Thymus (tissue), 14 donors: ENCODE data around the gene DBI. TPM values are rescaled to one million over a fixed set of nuclear protein-coding genes. Genes with fewer than 3 reads are reported as not detected.

Experiments
- DNase-seq, 9 donors: peaks; one replicate each; pipeline ENCODE4 v3.0.0-alpha.2; 2013; ENCODE audit warnings: low spot score in 9 of 9, low read depth in 6 of 9, missing footprints in 1 of 9
- H3K27ac ChIP-seq, 2 donors: one replicate each; pipeline ENCODE4 v1.5.1; 2013; ENCODE audit warnings: control low read depth in 1 of 2, low read depth in 1 of 2, low read length in 1 of 2, mild to moderate bottlenecking in 1 of 2, moderate library complexity in 1 of 2
- H3K27me3 ChIP-seq, 2 donors: one replicate each; pipeline ENCODE4 v1.5.1; 2013; ENCODE audit warnings: low read length in 1 of 2; ENCODE audit not compliant: control insufficient read depth in 2 of 2, insufficient read depth in 1 of 2
- H3K36me3 ChIP-seq, 2 donors: one replicate each; pipeline ENCODE4 v1.5.1; 2013; ENCODE audit warnings: low read length in 1 of 2, mild to moderate bottlenecking in 1 of 2, moderate library complexity in 1 of 2; ENCODE audit not compliant: control insufficient read depth in 2 of 2, insufficient read depth in 2 of 2
- H3K4me1 ChIP-seq, 2 donors: one replicate each; pipeline ENCODE4 v1.5.1; 2013; ENCODE audit warnings: low read length in 2 of 2; ENCODE audit not compliant: control insufficient read depth in 2 of 2, insufficient read depth in 2 of 2
- H3K4me3 ChIP-seq, 2 donors: one replicate each; pipeline ENCODE4 v1.5.1; 2013; ENCODE audit warnings: low read length in 2 of 2, control low read depth in 1 of 2, mild to moderate bottlenecking in 1 of 2
- H3K9me3 ChIP-seq, 2 donors: one replicate each; pipeline ENCODE4 v1.5.1; 2013; ENCODE audit warnings: low read length in 1 of 2, mild to moderate bottlenecking in 1 of 2; ENCODE audit not compliant: control insufficient read depth in 2 of 2, insufficient read depth in 1 of 2
- WGBS: extraction: QIAGEN DNeasy Blood & Tissue Kit; methylation state at CpG from one replicate; pipeline ENCODE4 v1.1.7; 2013; 5-methylcytosine and 5-hydroxymethylcytosine counted together
- long read RNA-seq, 10 donors: transcript quantifications; one replicate each; lab custom pipeline, GENCODE V29; 2026
- polyA plus RNA-seq: library from polyadenylated mRNA; stranded (reverse); fragments of 200-250 nt; gene quantifications from one replicate; pipeline ENCODE4 v1.2.3, GENCODE V29; 2013
- total RNA-seq: library from RNA; stranded (reverse); fragments of 120-200 nt; gene quantifications from one replicate; pipeline ENCODE4 v1.2.4, GENCODE V29; 2013
- donor health status: healthy.

DBI gene
- 108 TPM for total RNA-seq
- polyA plus RNA-seq, result 314 TPM
- long read RNA-seq, donor 1, transcript DBI-202 (4 exons, 637 nt), result major isoform, 22 of 22 reads
- long read RNA-seq, donor 1, partial matches to known transcripts, result 0 of 22 reads
- long read RNA-seq, donor 1, other reads (novel, unspliced or antisense), result 0 of 22 reads
- long read RNA-seq, donor 2, transcript DBI-202 (4 exons, 637 nt), result major isoform, 242 of 264 reads
- long read RNA-seq, donor 2, transcript DBI-204 (5 exons, 576 nt), result minor isoform, 5 of 264 reads
- long read RNA-seq, donor 2, partial matches to known transcripts, result 10 of 264 reads
- long read RNA-seq, donor 2, other reads (novel, unspliced or antisense), result 0 of 264 reads
- long read RNA-seq, donor 3, transcript DBI-202 (4 exons, 637 nt), result major isoform, 259 of 282 reads
- long read RNA-seq, donor 3, partial matches to known transcripts, result 19 of 282 reads
- long read RNA-seq, donor 3, other reads (novel, unspliced or antisense), result 0 of 282 reads
- long read RNA-seq, donor 4, transcript DBI-202 (4 exons, 637 nt), result major isoform, 94 of 104 reads
- long read RNA-seq, donor 4, partial matches to known transcripts, result 6 of 104 reads
- long read RNA-seq, donor 4, other reads (novel, unspliced or antisense), result 0 of 104 reads
- long read RNA-seq, donor 5, transcript DBI-202 (4 exons, 637 nt), result major isoform, 322 of 366 reads
- long read RNA-seq, donor 5, transcript DBI-206 (2 exons, 842 nt), result minor isoform, 5 of 366 reads
- long read RNA-seq, donor 5, transcript DBI-207 (2 exons, 784 nt), result minor isoform, 6 of 366 reads
- long read RNA-seq, donor 5, partial matches to known transcripts, result 28 of 366 reads
- long read RNA-seq, donor 5, other reads (novel, unspliced or antisense), result 0 of 366 reads
- long read RNA-seq, donor 6, transcript DBI-202 (4 exons, 637 nt), result major isoform, 122 of 142 reads
- long read RNA-seq, donor 6, partial matches to known transcripts, result 13 of 142 reads
- long read RNA-seq, donor 6, other reads (novel, unspliced or antisense), result 0 of 142 reads
- long read RNA-seq, donor 7, transcript DBI-202 (4 exons, 637 nt), result major isoform, 119 of 131 reads
- long read RNA-seq, donor 7, partial matches to known transcripts, result 7 of 131 reads
- long read RNA-seq, donor 7, other reads (novel, unspliced or antisense), result 0 of 131 reads
- long read RNA-seq, donor 8, transcript DBI-202 (4 exons, 637 nt), result major isoform, 47 of 49 reads
- long read RNA-seq, donor 8, partial matches to known transcripts, result 0 of 49 reads
- long read RNA-seq, donor 8, other reads (novel, unspliced or antisense), result 0 of 49 reads
- long read RNA-seq, donor 9, transcript DBI-202 (4 exons, 637 nt), result major isoform, 109 of 128 reads
- long read RNA-seq, donor 9, partial matches to known transcripts, result 12 of 128 reads
- long read RNA-seq, donor 9, other reads (novel, unspliced or antisense), result 0 of 128 reads
- long read RNA-seq, donor 10, transcript DBI-202 (4 exons, 637 nt), result major isoform, 108 of 121 reads
- long read RNA-seq, donor 10, partial matches to known transcripts, result 6 of 121 reads
- long read RNA-seq, donor 10, other reads (novel, unspliced or antisense), result 0 of 121 reads

GRCh38 chr2:119366649-119367471 is at the start of gene DBI, which contains the start of gene C2orf76:
Gene DBI (plus strand): TSS chr2:119366977. CDS start chr2:119367052, 75 bp downstream.
Gene C2orf76 (minus strand): TSS chr2:119366834. CDS start chr2:119339959, 26,875 bp downstream.
- peaks cover 23 to 25% of the 10 kb centered on the region in 2 donors for H3K36me3 ChIP-seq
- peaks cover 22 to 24% of the 10 kb centered on the region in 2 donors for H3K4me1 ChIP-seq
- peak; percentile 84 to 96 (median 91) for DNase-seq
- H3K4me3 ChIP-seq, result peak within 1 kb of the TSS; percentile 83 to 96
- no peaks in the 10 kb centered on the region for H3K27me3 ChIP-seq
- no peaks in the 10 kb centered on the region for H3K9me3 ChIP-seq
- under 1% methylated on average over 65 of the region's 65 CpGs for WGBS
- H3K27ac ChIP-seq, result peak within 1 kb of the TSS; percentile 76 to 78

- DNase-seq, result no peak
- WGBS, result 96% methylated on average over 1 of the region's 1 CpG
- Histone ChIP-seq H3K4me1 (no peaks in the 10 kb centered on the region), H3K9me3 (no peaks in the 10 kb centered on the region), H3K27ac (no peak overlapping the region), H3K36me3 (no peaks in the 10 kb centered on the region), H3K27me3 (no peaks in the 10 kb centered on the region), H3K4me3 (no peak overlapping the region)
These were observed 49.2 kb upstream of the DBI start for GRCh38 chr2:119317554-119317953.

GRCh38 chr2:119319593-119319992 is 47.2 kb upstream of the DBI start:
- H3K27ac ChIP-seq, result no peak overlapping the region
- no peaks in the 10 kb centered on the region for H3K27me3 ChIP-seq
- WGBS, result 95% methylated on average over 7 of the region's 7 CpGs
- no peaks in the 10 kb centered on the region for H3K36me3 ChIP-seq
- H3K4me3 ChIP-seq, result no peak overlapping the region
- H3K9me3 ChIP-seq, result no peaks in the 10 kb centered on the region
- H3K4me1 ChIP-seq, result no peaks in the 10 kb centered on the region
- DNase-seq, result no peak

GRCh38 chr2:119323459-119323858 is 43.3 kb upstream of the DBI start:
- H3K4me1 ChIP-seq, result no peaks in the 10 kb centered on the region
- no peak for DNase-seq
- H3K36me3 ChIP-seq, result no peaks in the 10 kb centered on the region
- H3K27ac ChIP-seq, result no peak overlapping the region
- no peak overlapping the region for H3K4me3 ChIP-seq
- no peaks in the 10 kb centered on the region for H3K27me3 ChIP-seq
- 91% methylated on average over 8 of the region's 8 CpGs for WGBS
- H3K9me3 ChIP-seq, result no peaks in the 10 kb centered on the region

GRCh38 chr2:119324685-119325270 is 42.0 kb upstream of the DBI start:
- H3K4me1 ChIP-seq, result no peaks in the 10 kb centered on the region
- DNase-seq, result no peak
- no peaks in the 10 kb centered on the region for H3K27me3 ChIP-seq
- no peak overlapping the region for H3K27ac ChIP-seq
- H3K36me3 ChIP-seq, result no peaks in the 10 kb centered on the region
- no peak overlapping the region for H3K4me3 ChIP-seq
- WGBS, result 93% methylated on average over 9 of the region's 9 CpGs
- no peaks in the 10 kb centered on the region for H3K9me3 ChIP-seq

GRCh38 chr2:119326938-119327337 is 39.8 kb upstream of the DBI start:
- Histone ChIP-seq H3K4me1 (no peaks in the 10 kb centered on the region), H3K36me3 (no peaks in the 10 kb centered on the region), H3K9me3 (no peaks in the 10 kb centered on the region), H3K27me3 (no peaks in the 10 kb centered on the region), H3K27ac (no peak overlapping the region), H3K4me3 (no peak overlapping the region)
- WGBS, result 90% methylated on average over 1 of the region's 1 CpG
- DNase-seq, result no peak

- no peak overlapping the region for H3K4me3 ChIP-seq
- no peaks in the 10 kb centered on the region for H3K36me3 ChIP-seq
- H3K27me3 ChIP-seq, result no peaks in the 10 kb centered on the region
- no peaks in the 10 kb centered on the region for H3K9me3 ChIP-seq
- no peak for DNase-seq
- WGBS, result 98% methylated on average over 6 of the region's 6 CpGs
- no peaks in the 10 kb centered on the region for H3K4me1 ChIP-seq
- no peak overlapping the region for H3K27ac ChIP-seq
These were observed 39.3 kb upstream of the DBI start for GRCh38 chr2:119327431-119327830.
